Astrocyte (in vitro differentiated cells and primary cell): ENCODE measurements around the gene GAPT. TPM values are rescaled to one million over a fixed set of nuclear protein-coding genes. Genes with fewer than 3 reads are reported as not detected.
A peak's percentile ranks its signal among the peaks of the same experiment; 100 is the strongest.

Experiments
- DNase-seq: peaks from one replicate; pipeline ENCODE4 v3.0.0-alpha.2; 2010; ENCODE audit warnings: low read depth
- FAIRE-seq: peaks from 2 replicates; lab custom pipeline; 2011; peaks lifted over from hg19 to GRCh38; lab: Jason Lieb, UNC
- H2AFZ ChIP-seq: 2 replicates; pipeline ENCODE4 v1.6.0; 2012; ENCODE audit warnings: low read depth, low read length, inconsistent platforms
- H3K27ac ChIP-seq: 2 replicates; pipeline ENCODE4 v1.5.1; 2011; ENCODE audit warnings: low read depth, low read length, inconsistent platforms
- H3K27me3 ChIP-seq: 2 replicates; pipeline ENCODE4 v1.6.0; 2011; ENCODE audit warnings: low read length, inconsistent platforms; ENCODE audit not compliant: insufficient read depth
- H3K36me3 ChIP-seq: 2 replicates; pipeline ENCODE4 v1.5.1; 2011; ENCODE audit warnings: low read length, inconsistent platforms; ENCODE audit not compliant: insufficient read depth
- H3K4me1 ChIP-seq: 2 replicates; pipeline ENCODE4 v1.5.1; 2011; ENCODE audit warnings: low read length, inconsistent platforms; ENCODE audit not compliant: insufficient read depth
- H3K4me2 ChIP-seq: 2 replicates; pipeline ENCODE4 v1.6.0; 2012; ENCODE audit warnings: low read length, inconsistent platforms
- H3K4me3 ChIP-seq: 2 replicates; pipeline ENCODE4 v1.5.1; 2011; ENCODE audit warnings: low read depth, mild to moderate bottlenecking, low read length, inconsistent platforms; ENCODE audit not compliant: insufficient read depth
- H3K79me2 ChIP-seq: 2 replicates; pipeline ENCODE4 v1.6.0; 2012; ENCODE audit warnings: mild to moderate bottlenecking, low read length, inconsistent platforms; ENCODE audit not compliant: insufficient read depth
- H3K9ac ChIP-seq: 2 replicates; pipeline ENCODE4 v1.6.0; 2012; ENCODE audit warnings: mild to moderate bottlenecking, low read length, inconsistent platforms
- H3K9me3 ChIP-seq: 2 replicates; pipeline ENCODE4 v1.5.1; 2012; ENCODE audit warnings: low read depth, mild to moderate bottlenecking, low read length, inconsistent platforms; ENCODE audit not compliant: insufficient read depth
- H4K20me1 ChIP-seq: 2 replicates; pipeline ENCODE4 v1.6.0; 2012; ENCODE audit warnings: low read length, inconsistent platforms; ENCODE audit not compliant: insufficient read depth
- H3K27ac Mint-ChIP-seq: one replicate; pipeline ENCODE4 v1.8.0; 2021; ENCODE audit warnings: mild to moderate bottlenecking, mixed read lengths; ENCODE audit not compliant: unreplicated experiment
- H3K27me3 Mint-ChIP-seq: one replicate; pipeline ENCODE4 v1.8.0; 2021; ENCODE audit warnings: low read depth, mixed read lengths; ENCODE audit not compliant: unreplicated experiment
- H3K36me3 Mint-ChIP-seq: one replicate; pipeline ENCODE4 v1.8.0; 2021; ENCODE audit warnings: low read depth, mixed read lengths; ENCODE audit not compliant: unreplicated experiment
- H3K4me1 Mint-ChIP-seq: one replicate; pipeline ENCODE4 v1.8.0; 2021; ENCODE audit warnings: low read depth, mixed read lengths; ENCODE audit not compliant: unreplicated experiment
- H3K4me3 Mint-ChIP-seq: one replicate; pipeline ENCODE4 v1.8.0; 2021; ENCODE audit warnings: mild to moderate bottlenecking, moderate library complexity, mixed read lengths; ENCODE audit not compliant: unreplicated experiment
- H3K9me3 Mint-ChIP-seq: one replicate; pipeline ENCODE4 v1.8.0; 2021; ENCODE audit warnings: mild to moderate bottlenecking, mixed read lengths; ENCODE audit not compliant: unreplicated experiment
- EZH2 ChIP-seq: IDR thresholded peaks from 2 replicates; pipeline ENCODE4 v1.6.1; 2012; ENCODE audit warnings: mild to moderate bottlenecking, low read length, inconsistent platforms; ENCODE audit not compliant: insufficient read depth
- total RNA-seq: library from RNA; stranded (reverse); gene quantifications from 2 replicates; pipeline ENCODE4 v1.2.1, GENCODE V29; 2021
- TF ChIP-seq, protein P1 (sequence below): IDR thresholded peaks from 2 replicates; pipeline ENCODE4 v1.5.1; 2011; ENCODE audit warnings: low read depth, mild to moderate bottlenecking, inconsistent platforms, low read length, moderate library complexity; ENCODE audit not compliant: insufficient read depth

Gene GAPT
- total RNA-seq, 1 donor from 2014 or later: not detected

DNA sequence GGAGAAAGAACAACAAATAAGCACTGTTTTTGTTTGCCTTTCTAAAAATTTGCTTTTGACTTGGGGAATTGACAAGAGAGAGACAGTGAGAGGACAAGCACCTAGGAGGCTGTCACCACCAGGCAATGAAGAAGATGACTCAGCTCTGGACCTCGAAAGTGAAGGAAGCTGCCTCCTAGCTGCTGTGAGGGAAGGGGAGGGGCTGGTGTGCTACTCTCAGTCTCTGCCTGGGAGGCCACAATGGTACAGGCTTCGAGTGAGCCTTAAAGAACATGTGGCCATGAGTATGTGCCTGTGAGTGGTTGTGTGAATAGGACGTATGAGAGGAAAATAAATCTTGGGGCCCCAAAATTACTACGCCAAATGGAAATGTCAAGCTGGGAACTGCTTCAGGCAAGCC, 24.3 kb upstream of the GAPT start:
- H3K27ac Mint-ChIP-seq: peak overlapping the region; percentile 4
- Histone ChIP-seq H2AFZ (no peak overlapping the region), H3K4me1 (peaks cover 4% of the 10 kb centered on the region), H3K4me3 (no peak overlapping the region), H3K27ac (no peak overlapping the region), H3K79me2 (no peaks in the 10 kb centered on the region), H3K9ac (no peak overlapping the region), H3K4me2 (no peak overlapping the region), H3K9me3 (no peaks in the 10 kb centered on the region), H3K36me3 (no peaks in the 10 kb centered on the region), H3K27me3 (no peaks in the 10 kb centered on the region), H4K20me1 (no peaks in the 10 kb centered on the region)
- no peak for TF ChIP-seq EZH2
- TF ChIP-seq, protein P1, sequence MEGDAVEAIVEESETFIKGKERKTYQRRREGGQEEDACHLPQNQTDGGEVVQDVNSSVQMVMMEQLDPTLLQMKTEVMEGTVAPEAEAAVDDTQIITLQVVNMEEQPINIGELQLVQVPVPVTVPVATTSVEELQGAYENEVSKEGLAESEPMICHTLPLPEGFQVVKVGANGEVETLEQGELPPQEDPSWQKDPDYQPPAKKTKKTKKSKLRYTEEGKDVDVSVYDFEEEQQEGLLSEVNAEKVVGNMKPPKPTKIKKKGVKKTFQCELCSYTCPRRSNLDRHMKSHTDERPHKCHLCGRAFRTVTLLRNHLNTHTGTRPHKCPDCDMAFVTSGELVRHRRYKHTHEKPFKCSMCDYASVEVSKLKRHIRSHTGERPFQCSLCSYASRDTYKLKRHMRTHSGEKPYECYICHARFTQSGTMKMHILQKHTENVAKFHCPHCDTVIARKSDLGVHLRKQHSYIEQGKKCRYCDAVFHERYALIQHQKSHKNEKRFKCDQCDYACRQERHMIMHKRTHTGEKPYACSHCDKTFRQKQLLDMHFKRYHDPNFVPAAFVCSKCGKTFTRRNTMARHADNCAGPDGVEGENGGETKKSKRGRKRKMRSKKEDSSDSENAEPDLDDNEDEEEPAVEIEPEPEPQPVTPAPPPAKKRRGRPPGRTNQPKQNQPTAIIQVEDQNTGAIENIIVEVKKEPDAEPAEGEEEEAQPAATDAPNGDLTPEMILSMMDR: no peak
- H3K9me3 Mint-ChIP-seq: no peaks in the 10 kb centered on the region
- H3K36me3 Mint-ChIP-seq: no peaks in the 10 kb centered on the region
- H3K27me3 Mint-ChIP-seq: no peaks in the 10 kb centered on the region
- no peak overlapping the region for H3K4me3 Mint-ChIP-seq
- FAIRE-seq (no peak), DNase-seq (peak; percentile 44)
- H3K4me1 Mint-ChIP-seq: peaks cover 14% of the 10 kb centered on the region

DNA sequence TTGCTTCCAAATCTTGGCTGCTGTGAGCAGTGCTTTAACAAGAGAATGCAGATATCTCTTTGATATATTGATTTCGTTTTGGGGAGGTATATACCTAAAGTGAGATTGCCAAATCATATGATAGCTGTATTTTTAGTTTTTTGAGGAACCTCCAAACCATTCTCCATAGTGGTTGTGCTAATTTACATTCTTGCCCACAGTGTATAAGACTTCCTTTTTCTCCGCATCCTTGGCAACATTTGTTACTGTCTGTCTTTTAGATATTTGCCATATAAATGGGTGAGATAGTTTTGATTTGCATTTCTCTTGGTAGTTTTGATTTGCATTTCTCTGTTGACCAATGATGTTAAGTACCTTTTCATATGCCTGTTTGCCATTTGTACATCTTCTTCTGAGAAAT, 21.3 kb upstream of the GAPT start:
- H2AFZ ChIP-seq: no peak overlapping the region
- H4K20me1 ChIP-seq: no peaks in the 10 kb centered on the region
- no peaks in the 10 kb centered on the region for H3K4me1 ChIP-seq
- H3K36me3 ChIP-seq: no peaks in the 10 kb centered on the region
- Mint-ChIP-seq H3K4me1 (peaks cover 6% of the 10 kb centered on the region), H3K27me3 (no peaks in the 10 kb centered on the region), H3K4me3 (no peak overlapping the region), H3K27ac (no peak overlapping the region), H3K9me3 (peaks cover 7% of the 10 kb centered on the region), H3K36me3 (no peaks in the 10 kb centered on the region)
- FAIRE-seq: no peak
- TF ChIP-seq EZH2: no peak
- TF ChIP-seq, protein P1: no peak
- H3K27ac ChIP-seq: no peak overlapping the region
- no peaks in the 10 kb centered on the region for H3K79me2 ChIP-seq
- no peak overlapping the region for H3K4me2 ChIP-seq
- no peak for DNase-seq
- no peaks in the 10 kb centered on the region for H3K27me3 ChIP-seq
- H3K9ac ChIP-seq: no peak overlapping the region
- H3K4me3 ChIP-seq: no peak overlapping the region
- peaks cover under 1% of the 10 kb centered on the region for H3K9me3 ChIP-seq

GRCh38 chr5:58475404-58475803, 15.8 kb upstream of the GAPT start:
- no peak for DNase-seq

More at GRCh38 chr5:58475404-58475803, 15.8 kb upstream of the GAPT start:
- TF ChIP-seq, protein P1: no peak
- TF ChIP-seq EZH2: no peak
- Mint-ChIP-seq H3K27ac (no peak overlapping the region), H3K27me3 (no peaks in the 10 kb centered on the region), H3K9me3 (peaks cover 12% of the 10 kb centered on the region), H3K4me3 (no peak overlapping the region), H3K36me3 (no peaks in the 10 kb centered on the region), H3K4me1 (peaks cover 5% of the 10 kb centered on the region)
- H3K4me1 ChIP-seq: no peaks in the 10 kb centered on the region
- H3K36me3 ChIP-seq: no peaks in the 10 kb centered on the region
- no peak overlapping the region for H3K9ac ChIP-seq
- H2AFZ ChIP-seq: no peak overlapping the region
- H3K79me2 ChIP-seq: no peaks in the 10 kb centered on the region
- H3K4me2 ChIP-seq: no peak overlapping the region
- H3K4me3 ChIP-seq: no peak overlapping the region
- H3K9me3 ChIP-seq: peaks cover 6% of the 10 kb centered on the region
- no peak for FAIRE-seq
- H3K27ac ChIP-seq: no peak overlapping the region
- no peaks in the 10 kb centered on the region for H3K27me3 ChIP-seq
- no peaks in the 10 kb centered on the region for H4K20me1 ChIP-seq
